Subcutaneous adipose tissue (tissue), 4 donors: ENCODE measurements around the gene CENPQ. TPM values are rescaled to one million over a fixed set of nuclear protein-coding genes. Genes with fewer than 3 reads are reported as not detected.

ENCODE experiments used
- CTCF ChIP-seq: fragments of 450-650 bp; IDR thresholded peaks from one replicate; pipeline ENCODE4 v1.5.1; 2016; ENCODE audit warnings: low read depth, mild to moderate bottlenecking, control low read depth, antibody characterized with exemption, moderate library complexity
- total RNA-seq, 4 donors: library from RNA; depleted of rRNA; stranded (reverse); fragments of >200 nt; gene quantifications; one replicate each; pipeline ENCODE4 v1.1.0, GENCODE V29; 2016

CENPQ gene
- 10 to 100 TPM in 1 of 4 donors, 1 to 10 TPM in 3; 2.6 to 12.2 (median 5.8) TPM for total RNA-seq

- TF ChIP-seq CTCF, result no peak
Measured at GRCh38 chr6:49462927-49463611, at the start of gene CENPQ, which contains the start of gene MMUT. TSS of gene CENPQ (plus strand) at chr6:49463370. CDS start at chr6:49470177, 6,807 bp downstream. TSS of gene MMUT (minus strand) at chr6:49463253. CDS start at chr6:49459466, 3,787 bp downstream.

GRCh38 chr6:49415358-49415757, 47.8 kb upstream of the CENPQ start:
- no peak for TF ChIP-seq CTCF

GRCh38 chr6:49416195-49416594, 47.0 kb upstream of the CENPQ start:
- no peak for TF ChIP-seq CTCF

GRCh38 chr6:49423817-49424216, 39.4 kb upstream of the CENPQ start:
- no peak for TF ChIP-seq CTCF

- no peak for TF ChIP-seq CTCF
Measured at GRCh38 chr6:49430187-49430586, 33.0 kb upstream of the CENPQ start.

- no peak for TF ChIP-seq CTCF
Measured at GRCh38 chr6:49430866-49431265, 32.3 kb upstream of the CENPQ start.

GRCh38 chr6:49453221-49453620, 9.9 kb upstream of the CENPQ start:
- no peak for TF ChIP-seq CTCF
